T follicular helper cell (primary cell): ENCODE data around the gene HPCAL1.

Experiments
- DNase-seq: peaks from one replicate; pipeline ENCODE4 v3.0.0-alpha.2; 2020; ENCODE audit warnings: low read depth

Gene HPCAL1

GRCh38 chr2:10390369-10390801 lies 87.7 kb downstream of the HPCAL1 start:
- DNase-seq: no peak

- no peak for DNase-seq
These were observed 89.4 kb downstream of the HPCAL1 start for GRCh38 chr2:10392100-10392499.

DNA sequence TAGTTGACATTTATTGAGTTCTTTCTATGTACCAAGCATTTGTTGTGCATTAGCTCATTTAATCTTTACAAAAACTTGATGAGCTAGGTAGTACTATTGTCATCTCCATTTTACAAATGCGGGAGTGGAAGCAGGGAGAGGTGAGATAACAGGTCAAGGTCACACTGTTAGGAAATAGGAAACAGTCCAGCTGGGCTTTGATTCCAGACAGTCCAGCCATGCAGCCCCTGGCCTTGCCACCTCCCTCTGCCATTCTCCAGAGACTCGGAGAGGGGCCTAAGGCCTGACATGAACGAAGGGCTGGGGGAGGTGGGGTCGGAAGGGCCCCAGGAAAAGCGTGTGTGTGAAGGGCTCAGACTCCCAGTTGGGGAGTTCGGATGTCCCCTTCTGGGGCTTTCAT lies 89.8 kb downstream of the HPCAL1 start:
- no peak for DNase-seq

- DNase-seq: no peak
These were observed 90.4 kb downstream of the HPCAL1 start for GRCh38 chr2:10392951-10393639.

DNA sequence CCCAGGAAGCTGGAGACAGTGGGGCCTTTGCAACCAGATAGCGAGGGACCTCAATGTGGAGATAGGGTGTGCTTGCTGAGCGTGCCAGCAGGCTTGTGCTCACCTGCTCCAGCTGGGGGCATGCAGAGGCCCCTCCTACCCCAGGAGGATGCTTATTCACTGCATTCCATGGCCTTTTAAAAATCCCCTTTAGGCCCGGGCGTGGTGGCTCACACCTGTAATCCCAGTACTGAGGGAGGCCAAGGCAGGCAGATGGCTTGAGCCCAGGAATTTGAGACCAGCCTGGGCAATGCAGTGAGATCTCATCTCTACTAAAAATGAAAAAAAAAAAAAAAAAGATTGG lies 90.9 kb downstream of the HPCAL1 start:
- no peak for DNase-seq

GRCh38 chr2:10395893-10396292 lies 93.2 kb downstream of the HPCAL1 start:
- DNase-seq: no peak

DNA sequence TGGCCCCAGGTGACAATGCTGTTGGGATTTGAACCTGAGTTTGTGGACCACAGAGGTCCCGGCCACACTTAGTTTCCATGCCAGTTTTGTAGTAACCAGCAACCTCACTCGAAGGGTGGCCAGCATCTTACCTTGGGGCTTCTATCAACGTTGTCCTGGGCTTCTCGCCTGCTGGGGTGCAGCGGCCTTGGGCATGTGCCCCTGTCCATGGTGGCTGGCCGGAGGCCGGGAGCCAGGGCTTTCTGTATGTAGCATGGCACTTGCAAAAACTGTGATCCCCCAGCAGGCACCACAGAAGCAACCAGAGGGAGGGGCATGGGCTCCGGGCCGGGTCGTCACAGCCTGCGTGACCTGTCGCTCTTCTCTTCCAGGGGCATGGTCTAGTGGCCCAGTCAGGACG lies 93.8 kb downstream of the HPCAL1 start:
- DNase-seq: no peak

GRCh38 chr2:10397297-10397875 lies 94.7 kb downstream of the HPCAL1 start:
- DNase-seq: no peak

DNA sequence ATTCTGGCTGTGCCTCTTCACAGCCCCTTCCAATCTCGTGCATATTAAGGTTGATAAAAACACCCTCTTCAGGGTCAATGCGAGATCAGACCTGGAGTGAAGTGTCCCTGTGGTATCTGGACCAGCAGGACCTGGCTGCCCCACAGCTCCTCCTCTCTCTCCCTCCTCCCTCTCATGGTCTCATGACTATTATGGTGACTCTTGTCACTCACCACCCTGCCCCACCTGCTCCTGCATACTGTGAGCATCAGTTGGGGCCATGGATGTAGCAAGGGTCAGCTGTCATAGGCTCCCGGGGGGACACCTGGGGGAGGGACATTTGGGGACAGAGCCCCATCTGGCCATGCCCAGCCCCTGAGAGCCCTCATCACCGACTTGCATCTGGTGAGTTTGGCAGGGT lies 95.2 kb downstream of the HPCAL1 start:
- no peak for DNase-seq

GRCh38 chr2:10398496-10398895 lies 95.8 kb downstream of the HPCAL1 start:
- DNase-seq: no peak

DNA sequence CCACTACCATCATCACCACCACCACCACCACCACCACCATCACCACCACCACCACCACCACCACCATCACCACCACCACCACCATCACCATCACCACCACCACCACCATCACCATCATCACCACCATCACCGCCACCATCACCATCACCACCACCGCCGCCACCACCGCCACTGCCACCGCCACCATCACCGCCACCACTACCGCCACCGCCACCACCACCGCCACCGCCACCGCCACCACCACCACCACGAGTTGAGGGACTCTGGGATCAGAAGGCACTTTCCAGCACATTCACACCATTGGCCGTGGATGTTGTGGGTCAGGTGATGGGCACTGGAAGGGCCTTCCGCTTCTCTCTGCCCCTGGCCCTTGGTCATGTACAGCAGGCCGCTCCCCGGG lies 96.7 kb downstream of the HPCAL1 start:
- no peak for DNase-seq

DNA sequence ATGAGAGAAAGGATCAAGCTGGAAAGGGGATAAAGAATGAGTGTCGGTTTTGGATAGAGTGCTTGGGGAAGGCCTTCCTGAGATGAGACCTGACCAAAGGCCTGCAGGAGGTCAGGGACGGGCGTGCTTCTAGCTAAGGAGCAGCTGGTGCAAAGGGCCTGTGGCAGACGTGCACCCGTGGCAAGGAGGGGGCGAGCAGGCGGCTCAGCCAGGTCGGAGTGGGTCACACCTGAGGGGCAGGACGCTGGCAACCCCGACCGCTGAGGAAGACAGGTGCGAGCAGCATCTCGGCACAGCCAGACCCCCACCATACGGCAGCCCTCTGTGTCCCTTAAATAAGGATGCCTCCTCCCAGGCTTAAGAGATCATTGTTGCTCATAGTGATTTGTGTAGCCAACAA lies 97.3 kb downstream of the HPCAL1 start:
- DNase-seq: no peak

GRCh38 chr2:10400568-10400977 lies 97.9 kb downstream of the HPCAL1 start:
- no peak for DNase-seq

DNA sequence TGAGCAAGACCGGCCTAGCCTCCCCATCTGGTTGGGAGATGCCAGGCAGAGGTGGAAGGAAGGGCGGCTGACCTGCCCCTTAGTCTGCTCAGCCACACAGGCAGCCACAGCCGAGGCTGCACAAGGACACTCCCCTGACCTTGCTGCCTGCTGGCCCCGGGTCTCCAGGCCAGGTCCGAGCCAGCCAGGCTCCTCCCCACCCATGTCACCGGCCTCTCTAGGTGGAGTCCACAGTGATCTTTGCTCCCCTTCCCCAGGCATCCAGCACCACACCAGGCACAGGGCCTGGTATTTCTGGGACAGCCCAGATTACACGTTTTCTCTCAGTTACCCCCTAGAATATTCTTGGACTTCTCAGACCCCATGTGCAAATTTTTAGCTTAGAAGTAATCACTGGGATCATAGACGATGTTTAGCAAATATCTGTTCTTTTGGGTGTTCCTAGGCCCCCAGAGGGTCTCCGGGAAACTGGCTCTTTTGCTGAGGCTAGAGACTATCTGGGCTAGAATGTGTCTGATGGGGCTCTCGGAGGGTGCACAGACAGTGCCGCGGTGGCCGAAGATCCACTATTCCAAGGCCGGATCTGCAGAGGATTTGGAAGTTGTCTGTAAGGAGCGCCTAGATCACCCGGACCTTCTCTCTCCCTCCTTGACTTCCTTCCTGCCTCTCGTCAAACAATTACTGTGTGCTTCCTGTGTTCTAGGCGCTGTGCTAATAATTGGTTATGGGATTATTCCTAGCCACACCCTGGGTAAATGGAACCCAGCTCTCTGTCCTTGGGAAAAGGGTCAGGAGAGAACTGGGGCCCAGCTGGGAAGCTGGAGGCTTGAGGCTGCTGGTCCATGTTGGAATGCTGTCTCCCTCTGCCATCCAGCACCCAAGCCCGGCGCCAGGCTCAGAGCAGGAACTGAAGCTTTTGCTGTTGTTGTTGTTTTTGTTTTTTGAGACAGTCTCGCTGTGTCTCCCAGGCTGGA lies 98.6 kb downstream of the HPCAL1 start:
- DNase-seq: no peak

DNA sequence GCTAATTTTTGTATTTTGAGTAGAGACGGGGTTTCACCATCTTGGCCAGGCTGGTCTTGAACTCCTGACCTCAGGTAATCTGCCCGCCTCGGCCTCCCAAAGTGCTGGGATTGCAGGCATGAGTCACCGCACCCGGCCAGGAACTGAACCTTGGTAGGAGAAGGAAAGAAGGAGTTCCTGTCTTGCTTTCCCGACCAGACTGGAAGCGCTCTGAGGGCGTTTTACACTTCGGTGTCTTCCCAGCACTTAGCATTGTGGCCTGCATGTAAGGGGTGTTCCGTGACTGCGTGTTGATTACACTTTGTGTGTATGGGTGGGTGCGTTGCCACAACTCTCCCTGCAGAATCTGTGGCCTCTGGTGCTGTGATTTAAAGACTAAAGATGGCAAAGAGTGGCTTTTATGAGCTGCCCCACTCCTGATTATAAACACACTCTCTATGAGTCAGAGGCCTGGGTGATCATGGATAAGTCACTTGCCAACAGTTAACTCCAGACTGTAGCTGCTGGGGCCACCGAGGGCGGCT lies 99.4 kb downstream of the HPCAL1 start:
- no peak for DNase-seq

DNA sequence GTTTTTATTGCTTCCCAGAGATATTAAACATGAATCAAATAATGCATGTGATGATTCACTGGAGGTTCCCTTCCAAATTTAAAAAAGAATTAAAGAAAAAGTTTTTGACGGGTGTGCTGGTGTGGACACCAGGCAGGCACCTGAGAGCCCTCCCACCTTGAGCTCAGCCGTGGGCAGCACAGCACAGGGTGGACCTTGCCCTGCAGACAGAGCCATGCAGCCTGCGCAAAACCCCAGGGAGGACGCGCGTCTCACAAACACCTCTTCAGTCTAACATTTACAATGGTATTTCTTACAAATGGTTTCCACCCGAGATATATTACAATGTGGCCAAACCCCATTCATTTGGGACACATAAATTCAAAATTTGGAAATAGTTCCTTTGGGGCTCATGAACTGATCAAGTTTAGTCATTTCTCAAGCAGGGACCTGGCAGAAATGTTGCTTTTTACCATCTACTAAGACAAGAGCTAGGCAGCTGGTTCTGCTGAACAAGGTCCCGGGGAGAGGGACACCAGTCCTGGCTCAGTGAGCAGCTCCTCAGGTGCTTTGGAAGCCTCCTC lies 100.0 kb downstream of the HPCAL1 start:
- DNase-seq: no peak

DNA sequence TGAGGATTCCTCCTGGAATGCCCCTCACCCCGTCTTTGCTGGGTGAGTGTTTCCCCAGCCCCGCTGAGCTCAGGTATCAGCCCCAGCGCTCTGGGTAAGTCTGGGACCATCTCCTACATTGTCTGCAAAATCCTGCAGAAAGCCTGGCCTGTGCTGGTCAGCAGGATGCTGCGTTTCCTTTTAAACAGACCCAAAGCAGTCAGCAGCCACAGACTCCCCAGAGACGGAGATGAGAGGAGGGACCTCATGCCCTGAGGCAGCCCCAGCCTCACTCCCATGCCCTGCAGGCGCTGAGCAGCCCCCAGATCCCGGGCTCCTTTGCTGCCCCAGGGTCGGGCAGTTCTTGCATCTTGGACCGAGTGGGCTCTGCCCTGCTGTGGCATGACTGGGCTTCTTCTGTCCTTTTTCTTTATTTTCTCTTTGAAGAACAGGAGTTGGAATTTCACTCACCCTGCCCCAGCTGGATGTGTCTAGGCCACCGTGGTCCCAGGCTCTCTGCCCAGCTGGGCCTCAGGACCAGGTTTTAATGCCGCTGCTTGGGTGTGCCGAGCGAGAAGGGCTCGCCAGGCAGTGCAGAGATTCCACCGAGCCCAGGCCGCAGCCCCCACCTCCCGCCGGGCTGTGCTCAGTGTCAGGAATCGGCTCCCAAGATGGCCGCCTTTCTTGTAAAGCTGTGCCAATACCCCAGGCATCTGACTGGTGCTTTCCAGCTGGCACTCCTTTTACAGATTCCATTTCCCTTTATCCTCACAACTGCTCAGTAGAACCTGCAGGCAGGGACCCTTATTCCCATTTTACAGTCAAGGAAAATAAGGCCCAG lies 101.8 kb downstream of the HPCAL1 start:
- DNase-seq: no peak

DNA sequence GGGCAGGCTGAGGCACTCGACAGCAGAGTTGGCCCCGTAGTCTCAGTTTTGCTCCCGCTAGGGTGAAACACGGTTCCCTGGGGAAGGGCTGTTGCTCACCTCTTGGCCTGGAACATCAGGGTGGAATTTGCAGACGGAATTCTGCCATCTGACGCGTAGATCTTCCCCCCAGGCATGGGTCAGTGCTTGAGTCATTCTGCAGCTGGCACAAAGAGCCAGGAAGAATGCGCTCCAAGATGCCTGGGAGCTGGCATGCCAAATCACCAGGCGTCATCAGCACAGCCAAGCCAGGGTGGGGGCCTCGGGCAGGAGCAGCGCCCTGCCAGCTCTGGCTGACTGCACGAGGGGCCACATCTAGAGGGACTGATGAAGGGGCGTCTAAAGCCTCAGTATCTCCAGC lies 102.7 kb downstream of the HPCAL1 start:
- no peak for DNase-seq

DNA sequence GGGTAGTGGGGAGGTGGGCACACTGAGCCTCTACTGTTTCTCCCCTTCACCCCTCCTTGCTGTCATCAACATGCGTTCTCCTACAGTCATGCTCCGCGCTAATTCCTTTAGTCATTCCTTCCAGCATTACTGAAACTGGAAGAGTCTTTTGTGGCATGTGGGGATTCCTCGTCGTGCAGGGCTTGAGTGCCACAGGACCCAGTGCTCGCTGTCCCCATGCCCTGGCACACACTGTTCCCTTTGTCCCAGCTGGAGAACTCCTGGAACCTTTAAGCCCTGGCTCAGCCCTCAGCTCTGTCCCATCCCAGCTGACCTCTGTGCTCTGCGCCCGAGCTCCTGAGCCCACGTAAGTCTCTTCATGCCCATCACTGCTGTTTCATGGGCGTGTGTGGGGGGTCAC lies 103.3 kb downstream of the HPCAL1 start:
- DNase-seq: no peak

GRCh38 chr2:10406491-10407188 lies 103.9 kb downstream of the HPCAL1 start:
- no peak for DNase-seq

DNA sequence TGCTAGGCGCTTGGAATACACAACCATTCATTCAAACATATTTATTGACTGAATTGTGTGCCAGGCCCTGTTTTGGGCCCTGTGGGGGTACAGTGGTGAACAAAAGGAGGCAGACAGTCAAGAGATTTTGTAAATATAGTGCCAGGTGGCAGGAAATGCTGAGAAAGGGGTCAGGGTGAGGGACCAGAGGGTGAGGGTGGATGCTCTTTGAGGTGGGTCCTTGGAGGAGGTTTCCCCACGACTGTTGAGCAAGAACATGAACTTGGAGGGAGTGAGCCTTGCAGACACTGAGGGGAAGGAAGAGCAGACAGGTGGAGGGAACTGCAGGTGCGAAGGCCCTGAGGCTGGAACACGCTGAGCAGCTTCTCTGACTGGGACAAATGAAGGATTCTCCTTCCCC lies 104.7 kb downstream of the HPCAL1 start:
- DNase-seq: no peak
